C4-2B (cell line): ENCODE data around the gene TSBP1.

ENCODE experiments used
- H3K27ac ChIP-seq: fragments of 450-650 bp; 2 replicates; pipeline ENCODE4 v1.5.1; 2017
- CTCF ChIP-seq: fragments of 450-650 bp; conservative IDR thresholded peaks from 2 replicates; pipeline ENCODE4 v1.5.1; 2017; ENCODE audit warnings: mild to moderate bottlenecking
- ZFX ChIP-seq: fragments of 450-650 bp; IDR thresholded peaks from 2 replicates; pipeline ENCODE4 v1.6.1; 2017

TSBP1 gene

GRCh38 chr6:32406857-32407256 is 35.2 kb upstream of the TSBP1 start, which contains the start of gene BTNL2:
Gene BTNL2, minus strand, starts transcription at chr6:32407181. Its CDS starts 58 bp downstream, at chr6:32407123.
- no peak within 1 kb of the TSS for H3K27ac ChIP-seq
- no peak for TF ChIP-seq CTCF
- TF ChIP-seq ZFX, result no peak

DNA sequence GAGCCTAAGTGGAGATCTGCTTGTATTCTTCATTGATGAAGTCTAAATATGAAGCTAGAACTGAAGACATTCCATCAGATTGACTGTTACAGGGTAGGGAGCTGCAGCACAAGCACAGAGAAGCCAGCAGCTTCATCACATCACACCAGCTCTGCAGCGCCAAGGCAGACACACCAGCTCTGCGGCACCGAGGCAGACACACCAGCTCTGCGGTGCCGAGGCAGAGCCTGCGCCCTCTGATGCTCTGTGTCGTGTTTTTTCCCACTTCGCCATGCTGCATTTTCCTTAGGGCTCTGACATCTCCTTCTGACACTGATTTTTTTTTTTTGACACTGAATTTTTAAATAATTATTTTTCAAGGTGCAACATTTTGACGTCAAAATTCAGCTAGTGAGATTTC is 34.5 kb upstream of the TSBP1 start:
- no peak overlapping the region for H3K27ac ChIP-seq
- TF ChIP-seq ZFX (no peak), CTCF (no peak)

- TF ChIP-seq CTCF, result no peak
- no peak for TF ChIP-seq ZFX
- H3K27ac ChIP-seq, result no peak overlapping the region
Measured at GRCh38 chr6:32405656-32406055, 34.0 kb upstream of the TSBP1 start.

GRCh38 chr6:32402812-32403211 is 31.1 kb upstream of the TSBP1 start:
- TF ChIP-seq ZFX (no peak), CTCF (no peak)
- no peak overlapping the region for H3K27ac ChIP-seq

GRCh38 chr6:32401284-32401963 is 29.7 kb upstream of the TSBP1 start:
- TF ChIP-seq ZFX, result no peak
- no peak for TF ChIP-seq CTCF
- no peak overlapping the region for H3K27ac ChIP-seq

- TF ChIP-seq CTCF, result no peak
- no peak for TF ChIP-seq ZFX
Measured at GRCh38 chr6:32397252-32397920, 25.7 kb upstream of the TSBP1 start.

DNA sequence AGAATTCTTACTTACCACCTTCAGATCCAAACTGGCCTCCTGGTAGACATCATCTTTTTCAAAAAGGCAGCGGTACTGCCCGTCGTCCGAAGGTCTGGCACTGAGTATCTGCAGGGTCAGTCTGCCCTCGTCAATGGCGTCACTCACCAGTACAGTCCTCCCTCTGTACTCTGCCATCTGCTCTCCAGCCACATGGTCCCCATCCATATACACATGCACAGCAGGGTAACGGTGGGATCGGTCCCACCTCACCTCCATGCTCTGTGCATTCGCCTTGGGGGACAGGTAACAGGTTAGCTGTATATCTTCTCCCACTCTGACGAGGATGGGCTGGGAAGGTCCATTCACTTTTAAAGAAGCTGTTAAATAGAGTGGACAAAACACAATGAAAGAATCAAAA is 24.3 kb upstream of the TSBP1 start:
- H3K27ac ChIP-seq, result no peak overlapping the region
- TF ChIP-seq CTCF (no peak), ZFX (no peak)

More at GRCh38 chr6:32397252-32397920, 25.7 kb upstream of the TSBP1 start:
- no peak overlapping the region for H3K27ac ChIP-seq
